Stimulated activated CD4-positive, alpha-beta T cell treated with anti-CD3 and anti-CD28 coated beads, Interleukin-4, amount 100 ng/mL, for 48 hours (primary cell): ENCODE results near the gene RNASE11.
"Not testable (repeated sequence)": the region's sequence is repeated elsewhere in the genome, so short reads cannot be mapped to it uniquely, and the experiment has no call there.

Source experiments
- DNase-seq, 2 donors: peaks; one replicate each; pipeline ENCODE4 v3.0.0-alpha.2; 2020; ENCODE audit warnings: low read depth in 2 of 2

The RNASE11 gene

DNA sequence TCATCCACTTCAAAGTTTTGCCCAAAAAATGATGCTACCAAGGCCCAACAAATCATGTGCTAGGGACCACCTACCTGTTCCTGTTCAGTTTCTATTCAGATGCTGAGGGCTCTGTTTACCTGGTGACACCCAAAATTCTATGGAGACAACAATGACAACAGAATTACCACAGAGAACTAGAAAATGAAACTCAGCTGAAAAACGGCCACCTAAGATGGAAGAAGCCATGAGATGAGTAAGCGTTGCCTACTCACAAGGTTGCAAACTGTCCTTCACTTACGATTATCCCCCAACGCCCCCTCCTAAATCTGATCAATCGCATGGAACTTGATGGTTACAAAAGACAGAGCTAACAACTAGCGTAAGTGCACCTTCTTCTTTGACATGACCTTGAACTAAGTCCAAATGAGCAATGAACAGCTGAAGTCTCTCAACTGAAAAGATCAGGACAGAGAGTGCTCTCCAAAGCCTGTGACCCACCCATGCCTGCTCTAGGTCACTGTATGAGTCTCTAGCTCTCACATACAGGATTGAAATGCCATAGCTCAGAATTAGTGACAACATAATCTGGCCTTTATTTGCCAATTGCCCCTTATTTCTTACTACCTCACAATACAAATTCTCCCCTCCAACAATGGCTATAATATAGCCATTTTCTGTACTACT is at the start of gene RNASE11:
TSS of gene RNASE11 (minus strand) at position 513 of the 666 bp plus-strand sequence.
- DNase-seq: no peak

DNA sequence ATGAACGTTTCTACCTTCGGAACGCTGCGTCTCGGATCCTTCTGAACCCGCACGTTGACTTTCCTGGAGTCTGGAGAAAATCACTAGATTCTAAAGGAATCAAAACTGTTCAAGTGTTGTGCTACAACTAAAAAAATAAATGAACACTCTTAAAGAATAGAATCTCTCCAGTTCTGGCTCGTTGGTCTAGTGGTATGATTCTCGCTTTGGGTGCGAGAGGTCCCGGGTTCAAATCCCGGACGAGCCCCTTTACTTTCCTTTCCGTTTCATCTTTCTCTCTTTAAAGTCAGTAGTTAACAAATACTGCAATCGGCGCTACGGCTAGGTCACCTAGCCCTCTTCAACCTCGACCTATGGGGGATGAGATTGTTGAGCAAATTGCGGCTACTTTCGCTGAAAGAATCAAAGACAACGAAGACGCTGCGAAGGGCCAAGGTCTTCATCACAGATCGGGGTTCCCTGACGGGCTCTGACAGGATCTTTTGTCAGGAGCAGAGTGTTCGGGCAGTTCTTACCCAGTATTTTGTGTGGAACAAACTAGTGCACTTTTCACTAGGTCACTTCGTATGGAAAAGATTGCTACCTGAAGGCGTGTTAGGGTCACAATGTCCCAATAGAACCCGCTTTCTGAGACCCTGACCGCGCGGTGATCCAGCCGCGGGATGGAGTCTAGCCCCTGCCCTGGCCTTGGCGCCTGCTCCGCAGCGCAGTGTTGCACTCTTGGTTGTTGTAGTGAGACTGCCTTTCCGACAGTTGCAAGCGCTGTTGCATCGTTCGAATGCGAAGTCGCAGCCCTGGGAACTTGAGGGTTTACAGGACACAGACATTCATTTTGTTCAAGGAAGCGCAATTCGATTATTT is 45.3 kb upstream of the RNASE11 start:
- DNase-seq: peak; percentile 50 to 64

DNA sequence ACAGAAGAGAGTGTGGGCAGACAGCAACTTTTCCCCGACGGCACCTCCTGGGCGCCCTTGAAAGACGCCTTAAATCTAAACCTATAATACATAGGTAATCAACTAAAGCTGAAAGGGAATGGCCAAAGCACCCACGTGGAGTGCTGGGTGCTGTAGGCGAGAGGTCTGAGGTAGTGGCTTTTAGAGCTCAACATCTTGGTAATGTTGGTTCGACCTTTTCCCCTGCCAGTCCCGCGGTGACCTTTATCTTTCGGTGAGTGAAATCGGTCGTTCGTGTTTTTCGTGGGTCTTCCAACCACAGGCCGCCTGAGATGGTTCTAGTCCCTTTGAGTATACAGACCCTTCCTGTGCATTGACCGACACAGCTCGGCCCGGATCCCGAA is 44.6 kb upstream of the RNASE11 start:
- no peak for DNase-seq

DNA sequence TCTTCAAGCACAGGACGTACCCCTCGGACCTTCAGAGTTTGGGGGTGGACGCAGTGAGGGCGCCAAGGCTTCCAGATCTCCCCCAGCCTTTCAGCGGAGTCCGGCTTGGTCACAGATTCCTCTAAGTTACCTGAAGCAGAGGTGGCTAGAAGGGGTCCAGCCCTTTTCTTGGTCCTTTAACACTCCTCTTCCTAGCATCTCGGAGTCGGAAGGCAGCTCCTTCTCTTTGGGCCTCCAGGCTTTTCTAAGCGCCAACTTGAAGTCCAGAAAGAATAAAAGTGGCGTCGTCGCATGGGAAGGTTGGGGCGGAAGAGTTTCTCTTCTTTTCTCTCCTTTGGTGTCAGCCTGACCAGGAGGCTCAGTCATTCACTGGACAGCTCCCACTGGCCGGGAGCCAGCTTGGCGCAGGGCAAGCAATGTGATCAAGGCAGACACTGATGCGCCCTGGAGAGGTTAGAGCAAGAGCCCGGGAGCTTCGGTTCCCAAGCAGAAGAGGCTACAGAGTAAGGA is 44.1 kb upstream of the RNASE11 start:
- no peak for DNase-seq

DNA sequence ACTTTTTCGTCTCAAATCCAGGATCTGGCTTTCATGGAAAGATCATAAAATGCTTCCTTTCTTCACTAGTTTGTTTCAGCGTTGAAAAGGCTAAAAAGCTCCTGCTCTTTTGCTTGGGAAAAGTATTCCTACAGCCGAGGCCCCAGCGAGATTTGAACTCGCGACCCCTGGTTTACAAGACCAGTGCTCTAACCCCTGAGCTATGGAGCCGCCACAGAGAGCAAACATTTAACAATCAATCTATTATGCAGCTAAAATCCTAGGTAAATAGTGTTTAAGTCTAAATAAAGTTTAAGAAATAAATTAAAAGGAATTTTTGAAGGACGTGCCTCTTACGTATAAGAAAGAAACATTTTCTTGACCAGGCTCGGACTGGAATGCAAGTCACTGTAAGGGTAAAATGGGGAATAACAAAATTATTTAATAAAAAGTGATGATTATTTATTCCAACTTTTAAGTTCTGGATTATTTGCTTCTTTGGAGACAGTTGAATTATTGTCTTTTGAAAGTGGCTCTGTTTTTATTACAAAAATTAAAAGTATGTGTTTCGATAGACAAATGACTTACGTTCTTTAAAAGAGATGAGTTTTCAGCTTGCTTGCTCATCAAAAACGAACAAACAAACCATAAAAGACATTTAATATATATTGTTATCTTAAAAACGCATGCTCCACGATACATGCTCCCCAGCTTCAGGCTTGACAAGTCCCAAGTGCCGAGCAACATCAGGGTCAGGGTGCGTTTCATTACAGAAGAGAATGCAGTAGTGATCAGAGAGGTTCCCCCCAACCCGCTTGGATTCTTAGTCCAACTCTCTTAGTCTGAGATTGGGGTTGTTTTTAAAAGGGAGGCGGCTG is 43.5 kb upstream of the RNASE11 start:
- DNase-seq: peak; percentile 41 to 54

DNA sequence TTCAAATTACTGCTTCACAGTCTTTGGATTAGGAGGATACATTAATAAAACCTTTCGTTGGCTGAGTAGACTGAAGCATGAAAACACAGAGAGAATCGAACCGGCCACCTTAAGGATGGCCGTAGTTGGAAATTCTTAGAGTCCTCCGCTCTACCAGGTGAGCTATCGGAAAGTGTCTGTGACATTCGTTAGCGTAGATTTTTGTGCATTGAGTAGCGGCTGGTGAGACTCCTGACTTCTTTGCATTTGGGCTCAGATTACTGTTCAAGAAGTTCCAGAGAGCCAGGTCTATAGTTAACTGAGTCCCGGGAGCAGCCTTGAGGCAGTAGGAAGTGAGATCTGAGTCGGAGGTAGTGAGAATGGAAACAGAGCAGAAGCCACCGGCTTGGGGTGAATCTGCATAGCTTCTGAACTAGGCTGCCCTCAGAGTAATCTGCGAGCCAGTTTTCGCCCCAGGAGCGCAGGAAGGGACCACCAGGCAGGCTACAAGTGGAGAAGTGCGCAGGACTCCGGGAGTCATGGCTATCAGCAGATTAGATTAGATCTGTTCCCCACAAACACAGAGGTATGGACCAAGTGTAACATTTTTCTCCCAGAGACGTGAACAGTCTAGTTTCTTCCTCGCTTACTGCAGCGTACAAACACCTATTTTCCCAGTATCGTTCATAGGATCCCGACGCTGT is 42.7 kb upstream of the RNASE11 start:
- DNase-seq: peak in 1 of 2 donors; percentile 34

DNA sequence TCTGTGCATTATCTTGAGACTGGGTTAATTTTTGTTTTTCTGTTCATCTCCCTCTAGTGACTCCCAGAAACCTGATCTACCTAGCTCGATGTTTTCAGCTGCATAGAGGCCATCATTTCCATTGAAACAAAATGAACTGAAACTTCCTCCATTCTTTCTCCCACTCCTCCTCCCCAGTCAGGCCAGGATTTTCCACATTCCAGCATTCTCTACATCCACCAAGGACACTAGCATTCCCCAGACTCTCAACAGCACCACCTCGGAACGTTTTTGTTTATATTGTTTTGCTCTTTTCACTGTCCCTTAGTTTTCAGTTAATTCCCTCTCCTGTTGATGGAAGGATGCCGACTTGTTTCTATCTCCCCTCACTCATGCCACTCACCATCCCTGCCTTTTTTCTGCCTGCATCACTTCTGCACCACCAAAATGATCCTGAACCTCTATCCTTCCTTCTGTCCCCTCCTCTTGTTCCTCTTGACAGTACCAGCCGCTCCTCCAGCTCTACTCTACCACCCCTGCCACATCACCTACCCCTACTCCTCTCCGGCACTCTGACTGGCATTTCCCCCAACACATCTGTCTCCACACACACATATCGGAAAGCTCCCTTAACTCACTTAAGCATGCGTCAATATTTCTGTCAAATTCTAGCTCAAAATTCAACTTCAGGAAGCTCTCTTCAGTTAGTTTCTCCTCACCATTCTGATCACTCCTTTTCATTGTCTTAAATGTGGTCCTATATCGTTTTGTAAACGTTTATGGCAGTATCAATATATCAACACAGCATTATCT is 40.5 kb upstream of the RNASE11 start:
- DNase-seq: no peak

DNA sequence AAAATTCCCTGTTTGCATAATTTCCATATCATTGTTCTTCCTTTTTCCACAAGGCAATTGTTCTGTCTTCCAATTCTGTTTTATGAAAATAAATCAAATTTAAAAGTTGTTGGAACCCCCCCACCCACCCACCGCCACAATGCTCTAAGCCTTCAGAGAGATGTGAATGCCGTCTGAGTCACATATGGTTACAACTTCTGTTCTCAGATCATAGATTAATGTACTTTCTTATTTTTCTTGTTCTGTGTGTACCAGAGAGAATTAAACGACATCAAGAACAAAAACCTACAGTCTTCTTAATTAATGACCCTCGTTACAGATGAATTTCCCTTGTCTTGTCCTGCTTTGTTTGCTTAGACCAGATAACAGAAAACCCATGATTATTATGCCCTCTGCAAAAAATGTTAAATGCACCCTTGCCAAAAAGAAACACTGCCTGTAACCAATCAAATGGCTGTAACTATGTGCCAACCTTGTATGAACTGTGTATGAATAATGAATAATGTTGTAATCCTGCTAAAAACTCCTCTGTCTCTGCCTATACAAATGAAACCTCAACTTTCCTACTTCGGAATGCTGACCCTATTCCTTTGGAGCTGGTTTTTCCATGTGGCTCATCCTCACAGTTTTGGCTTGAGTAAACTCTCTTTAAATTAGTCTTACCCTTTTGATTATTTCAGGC is 39.7 kb upstream of the RNASE11 start:
- no peak for DNase-seq

DNA sequence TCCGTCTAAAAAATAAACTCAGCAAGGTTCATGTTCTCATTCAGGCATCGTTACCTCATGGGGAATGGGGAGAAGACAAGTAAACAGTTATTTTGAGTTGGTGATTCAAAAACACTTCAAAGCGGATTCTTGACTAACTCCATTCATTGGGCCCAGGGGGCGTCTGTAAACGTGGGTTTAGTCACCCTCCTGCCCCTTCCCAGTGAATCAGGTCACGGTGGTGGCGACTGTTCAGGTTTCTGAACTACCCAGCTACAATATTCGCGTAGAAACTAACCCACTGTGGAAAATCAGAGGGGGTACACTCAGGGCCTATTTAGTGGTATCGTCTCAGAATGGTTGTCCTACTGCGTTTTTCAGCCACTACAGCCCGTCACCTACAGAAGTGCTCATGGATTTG is 38.5 kb upstream of the RNASE11 start:
- no peak for DNase-seq

DNA sequence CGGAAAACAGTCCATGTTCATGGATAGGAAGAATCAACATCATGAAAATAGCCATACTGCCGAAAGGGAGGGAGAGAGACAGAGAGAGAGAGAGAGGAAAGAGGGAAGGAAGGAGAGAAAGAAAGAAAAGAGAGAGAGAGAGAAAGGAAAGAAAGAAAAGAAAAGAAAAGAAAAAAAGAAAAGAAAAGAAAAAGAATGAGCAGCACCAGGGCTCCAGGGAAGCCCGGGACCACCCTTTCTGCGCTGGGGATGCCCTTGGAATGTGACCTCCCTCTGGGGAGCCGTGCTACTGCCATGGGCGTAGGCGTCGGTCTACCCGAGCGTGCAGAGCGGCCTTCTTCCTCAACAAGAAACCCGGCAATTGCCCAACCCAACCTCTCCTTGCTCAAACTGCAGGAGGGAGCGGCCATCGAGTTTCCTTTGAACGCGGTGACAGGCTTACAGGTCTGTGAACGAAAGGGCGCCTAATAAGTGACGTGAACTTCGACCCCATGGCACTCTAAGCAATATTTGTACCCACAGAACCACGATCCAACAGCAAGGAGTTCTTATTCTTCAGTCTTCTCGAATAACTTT is 36.8 kb upstream of the RNASE11 start:
- no peak for DNase-seq

DNA sequence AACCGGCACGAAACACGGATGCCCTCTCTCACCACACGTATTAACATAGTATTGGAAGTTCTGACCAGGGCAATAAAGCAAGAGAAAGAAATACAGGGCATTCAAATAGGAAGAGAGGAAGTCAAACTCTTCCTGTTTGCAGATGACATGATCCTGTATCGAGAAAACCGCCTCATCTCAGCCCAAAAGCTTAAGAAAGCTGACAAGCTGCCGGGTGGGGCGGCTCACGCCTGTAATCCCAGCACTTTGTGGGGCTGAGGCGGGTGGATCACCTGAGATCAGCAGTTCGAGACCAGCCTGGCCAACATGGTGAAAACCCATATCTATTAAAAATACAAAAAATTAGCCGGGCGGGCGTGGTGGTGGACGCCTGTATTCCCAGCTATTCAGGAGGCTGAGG is 36.0 kb upstream of the RNASE11 start:
- DNase-seq: no peak

DNA sequence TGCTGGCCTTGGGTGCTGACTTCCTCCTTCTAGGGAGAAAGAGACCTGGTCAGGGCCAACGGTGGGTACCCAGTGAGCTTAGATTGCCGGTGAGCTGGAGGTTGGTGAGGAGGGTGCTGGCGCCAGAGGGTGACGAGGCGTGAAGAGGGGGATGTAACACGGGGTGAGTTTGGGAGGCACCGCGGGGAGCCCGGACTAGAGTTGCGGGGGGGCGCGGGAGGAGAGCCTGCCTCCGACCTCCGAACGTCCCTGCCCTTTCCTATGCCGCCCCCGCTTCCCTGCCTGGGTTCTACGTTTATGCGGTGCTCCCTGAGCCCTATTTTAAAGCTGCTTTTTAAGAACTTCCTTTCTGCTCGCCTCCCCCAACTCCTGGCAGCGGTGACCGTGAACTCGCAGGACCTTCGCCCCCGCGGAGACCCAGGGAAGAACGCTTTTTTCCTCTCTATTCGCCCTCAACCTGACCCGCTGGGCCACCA is 35.1 kb upstream of the RNASE11 start:
- DNase-seq: no peak

DNA sequence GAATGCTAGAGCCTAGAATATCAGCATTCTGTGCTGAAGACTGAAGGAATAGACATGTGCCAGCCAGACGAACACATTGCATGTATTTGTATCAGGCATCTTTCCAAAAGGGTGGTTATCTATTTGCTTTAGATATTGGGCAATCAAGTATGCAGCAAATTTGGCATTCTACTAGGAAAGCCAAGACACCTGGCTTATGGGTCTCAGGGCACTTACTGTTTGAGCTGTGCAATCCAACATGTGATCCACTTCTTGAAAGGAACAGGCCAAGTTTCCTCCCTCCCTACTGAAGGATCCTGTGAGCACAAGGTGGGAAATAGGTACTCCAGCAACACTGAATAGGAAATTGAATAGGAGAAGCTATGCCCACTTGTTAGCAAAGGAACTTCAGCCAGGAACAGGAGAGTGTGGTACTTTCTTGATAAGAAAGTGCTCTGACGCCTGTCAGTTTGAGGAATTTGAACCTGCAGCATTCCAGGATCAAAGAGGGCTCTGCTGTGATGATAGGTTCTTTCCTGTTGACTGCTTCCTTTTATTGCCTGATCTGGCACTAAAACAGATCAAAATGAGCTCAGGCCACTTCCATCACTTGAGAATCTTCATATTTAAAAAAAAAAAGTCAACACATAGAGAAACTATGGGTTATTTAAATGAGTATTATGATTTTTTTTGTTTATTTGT is 33.1 kb upstream of the RNASE11 start:
- no peak for DNase-seq

DNA sequence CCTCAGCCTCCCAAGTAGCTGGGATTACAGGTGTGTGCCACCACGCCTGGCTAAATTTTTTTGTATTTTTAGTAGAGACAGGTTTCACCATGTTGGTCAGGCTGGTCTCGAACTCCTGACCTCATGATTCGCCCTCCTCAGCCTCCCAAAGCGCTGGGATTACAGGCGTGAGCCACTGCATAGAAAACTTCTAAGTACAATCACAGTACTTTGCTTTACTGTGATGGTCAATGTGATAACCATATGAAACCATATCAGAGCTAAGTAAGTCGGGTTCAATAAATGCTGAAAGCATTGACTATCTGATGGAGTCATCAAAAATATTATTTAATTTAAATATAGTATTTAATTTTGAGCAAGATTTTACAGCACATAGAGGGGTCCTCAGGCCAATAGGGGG is 31.9 kb upstream of the RNASE11 start:
- not testable (repeated sequence) for DNase-seq

DNA sequence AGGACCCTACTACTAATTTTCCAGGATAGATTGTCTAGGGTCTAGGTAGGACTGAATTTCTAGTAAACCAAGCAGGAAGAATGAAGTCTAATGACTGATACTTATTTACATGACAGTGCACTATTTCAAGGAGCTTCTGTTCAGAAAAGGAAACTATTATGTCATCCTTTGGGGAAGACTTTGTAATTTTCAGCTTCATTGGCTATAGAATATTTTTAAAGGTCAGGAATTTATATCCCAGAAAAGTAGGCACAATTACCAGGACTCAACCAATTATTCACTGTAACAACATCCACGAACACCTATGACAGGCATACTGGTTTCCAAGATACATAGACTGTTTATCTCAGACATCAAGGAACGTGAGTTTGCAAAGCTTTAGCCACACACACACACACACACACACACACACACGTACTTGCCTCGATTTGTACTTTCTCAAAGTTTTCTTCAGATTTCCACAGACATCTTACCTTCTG is 30.5 kb upstream of the RNASE11 start:
- no peak for DNase-seq

DNA sequence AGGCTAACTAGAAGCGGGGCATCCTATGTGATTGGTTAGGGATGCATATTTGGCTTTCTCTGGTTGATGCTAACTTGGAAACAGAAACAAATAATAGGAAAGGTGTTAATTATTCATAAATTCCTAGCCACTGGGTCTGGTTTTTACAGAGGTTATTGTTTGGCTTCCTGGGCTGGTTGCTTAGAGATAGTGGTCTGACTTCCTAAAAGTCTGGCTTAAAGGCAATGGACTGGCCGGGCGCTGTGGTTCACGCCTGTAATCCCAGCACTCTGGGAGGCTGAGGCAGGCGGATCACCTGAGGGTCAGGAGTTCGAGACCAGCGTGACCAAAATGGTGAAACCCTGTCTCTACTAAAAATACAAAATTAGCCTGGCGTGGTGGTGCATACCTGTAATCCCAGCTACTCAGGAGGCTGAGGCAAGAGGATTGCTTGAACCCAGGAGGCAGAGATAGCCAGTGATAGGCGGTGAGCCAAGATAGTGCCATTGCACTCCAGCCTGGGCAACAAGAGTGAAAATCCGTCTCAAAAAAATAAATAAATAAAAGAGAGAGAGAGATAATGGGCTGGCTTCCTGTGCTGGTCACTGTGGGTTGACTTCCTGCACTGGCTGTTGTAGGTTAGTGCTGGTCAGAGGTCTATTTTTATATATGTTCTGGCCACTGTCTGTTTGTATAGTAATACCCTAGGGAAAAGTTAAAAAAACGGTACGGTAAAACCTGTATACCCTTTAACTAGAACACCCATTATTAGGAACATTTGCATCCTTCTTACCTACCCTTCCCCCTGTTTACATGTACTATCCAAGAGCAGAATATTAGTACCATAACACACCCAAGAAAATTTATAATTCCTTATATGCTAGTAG is 29.6 kb upstream of the RNASE11 start:
- no peak for DNase-seq

DNA sequence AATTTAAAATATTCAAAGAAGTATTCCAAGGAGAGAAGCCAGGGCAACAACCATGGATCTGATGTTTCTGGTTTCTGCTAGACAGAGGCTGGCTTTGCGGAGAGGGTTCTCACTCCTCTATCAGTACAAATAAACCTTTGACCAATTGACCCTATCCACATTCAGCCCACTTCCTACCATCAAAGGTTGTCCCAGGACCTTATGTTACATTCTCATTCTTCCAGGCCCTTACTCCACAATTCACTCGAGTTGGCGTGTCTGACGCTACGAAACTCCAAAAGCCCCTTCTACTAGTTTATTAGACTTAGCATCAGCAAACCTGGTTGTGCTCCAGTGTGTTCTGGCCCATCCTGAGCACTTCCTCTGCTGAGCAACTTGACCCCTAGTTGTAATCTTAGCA is 28.2 kb upstream of the RNASE11 start:
- DNase-seq: no peak
